ENCODE data around the gene CYLD. TPM values are rescaled to one million over a fixed set of nuclear protein-coding genes. Genes with fewer than 3 reads are reported as not detected.

The CYLD gene
- total and polyA plus RNA-seq, 10 of the 15 experiments (the other 5 are each of a cell fraction or from before 2014, with no cell fraction given) = 19.2 to 106 (median 46.1) TPM

GRCh38 chr16:50835358-50836060 is 93.6 kb downstream of the CYLD start:
- H3K79me2 ChIP-seq (ENCODE audit: control insufficient read depth, insufficient read depth, low read length) = no peaks in the 10 kb centered on the region
- POLR2A ChIA-PET = no interaction called here
- FAIRE-seq (no peak), DNase-seq (ENCODE audit: low read depth, low spot score) (no peak), ATAC-seq (no peak)
- in situ Hi-C loops (cut with MboI) = no loop called here
- RAD21 ChIA-PET (ENCODE audit: unreplicated experiment) = no interaction called here
- SMC1A ChIA-PET (ENCODE audit: uncharacterized antibody, unreplicated experiment) = no interaction called here
- H3K4me3 ChIP-seq = no peak overlapping the region
- H4K20me1 ChIP-seq (ENCODE audit: control insufficient read depth, insufficient read depth) = no peaks in the 10 kb centered on the region
- H3K4me1 ChIP-seq (ENCODE audit: control insufficient read depth, insufficient read depth, low read length) = no peaks in the 10 kb centered on the region
- no peaks in the 10 kb centered on the region for H3K36me3 ChIP-seq (ENCODE audit: control insufficient read depth in 2 of 2, insufficient read depth in 2 of 2, low read length in 1 of 2)
- H3K4me2 ChIP-seq (ENCODE audit: control insufficient read depth, insufficient read depth) = no peak overlapping the region
- CTCF ChIA-PET = interaction anchor here (1.1 kb wide), 1 partner anchor 29 kb away, joined by 3 read pairs; no protein-coding TSS in a partner anchor
- no TSS peak for BruUV-seq (replicated peaks)
- H2AFZ ChIP-seq (ENCODE audit: control insufficient read depth, low read depth, low read length) = no peak overlapping the region
- peaks cover 0 to 9% of the 10 kb centered on the region in 2 experiments; a peak in 2 of 4 replicates for H3K27me3 ChIP-seq (replicated peaks in 1 of 2; ENCODE audit: control insufficient read depth in 2 of 2, insufficient read depth in 2 of 2, low read length in 1 of 2)
- H3K9me3 ChIP-seq (replicated peaks; ENCODE audit: control insufficient read depth, insufficient read depth, low read length) = no peaks in the 10 kb centered on the region
- H3K9ac ChIP-seq (ENCODE audit: control insufficient read depth, insufficient read depth, low read length) = no peak overlapping the region
- WGBS (ENCODE audit: insufficient coverage, insufficient replicate concordance, low lambda C conversion rate, missing lambda C conversion rate) = 42% methylated on average over 10 of the region's 10 CpGs
- no peak overlapping the region for H3K27ac ChIP-seq (ENCODE audit: control insufficient read depth, insufficient read depth)
- no peak for TF ChIP-seq TCF12 (IDR thresholded peaks at IDR 0.05; ENCODE audit: low read depth, low read length)
- TF ChIP-seq E2F4 (IDR thresholded peaks at IDR 0.05; ENCODE audit: low read depth, low read length) = no peak
- TF ChIP-seq BACH1 (IDR thresholded peaks at IDR 0.05; ENCODE audit: borderline replicate concordance) = no peak
- TF ChIP-seq ZNF217 (IDR thresholded peaks at IDR 0.05) = no peak
- TF ChIP-seq CHD1 (IDR thresholded peaks at IDR 0.05; ENCODE audit: low read depth, low read length) = no peak
- no peak for TF ChIP-seq REST (IDR thresholded peaks at IDR 0.05; ENCODE audit: low read depth, low read length)
- TF ChIP-seq ESRRA (IDR thresholded peaks at IDR 0.05; ENCODE audit: low read length) = no peak
- no peak for TF ChIP-seq SMAD5 (IDR thresholded peaks at IDR 0.05; ENCODE audit: low read depth)
- intact Hi-C loops (cut with micrococcal nuclease; ENCODE audit: unreplicated experiment) = no loop called here
